ENCODE results near the gene PADI6. TPM values are rescaled to one million over a fixed set of nuclear protein-coding genes. Genes with fewer than 3 reads are reported as not detected.

PADI6 gene
- total and polyA plus RNA-seq, 9 of the 15 experiments (the other 6 are each of a cell fraction or from before 2014, with no cell fraction given): not detected

DNA sequence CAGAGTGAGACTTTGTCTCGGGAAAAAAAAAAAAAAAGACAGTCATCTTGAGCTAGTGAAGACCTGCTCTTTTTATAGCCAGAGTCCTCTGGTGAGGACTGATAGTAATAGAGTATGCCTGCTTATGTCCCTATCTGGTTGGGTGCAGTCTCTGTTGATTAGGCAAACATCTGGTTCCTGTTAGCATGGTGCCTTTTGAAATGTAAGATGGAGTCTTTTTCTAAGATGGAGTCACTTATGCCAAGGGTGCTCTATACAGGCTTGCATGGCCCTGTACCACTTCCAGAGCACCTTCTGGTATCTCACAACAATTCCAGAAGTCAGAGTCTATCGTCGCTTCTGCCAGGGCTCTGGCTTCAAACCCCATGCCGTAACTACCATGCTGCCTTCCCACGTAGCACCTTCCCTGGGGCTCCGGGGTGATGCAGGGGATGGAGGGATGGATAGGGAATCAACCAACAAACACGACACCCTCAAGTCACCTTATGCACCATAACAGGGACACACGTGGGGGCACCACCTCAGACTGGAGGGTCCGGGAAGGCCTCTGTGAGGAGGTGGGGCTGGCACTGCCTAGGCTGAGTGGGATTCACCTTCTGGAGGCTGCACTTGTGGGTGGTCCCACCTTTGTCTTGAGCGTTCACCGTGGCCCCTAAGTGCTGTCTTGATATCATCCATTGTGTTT lies 11.6 kb upstream of the PADI6 start (continued):
- TF ChIP-seq, protein P1, sequence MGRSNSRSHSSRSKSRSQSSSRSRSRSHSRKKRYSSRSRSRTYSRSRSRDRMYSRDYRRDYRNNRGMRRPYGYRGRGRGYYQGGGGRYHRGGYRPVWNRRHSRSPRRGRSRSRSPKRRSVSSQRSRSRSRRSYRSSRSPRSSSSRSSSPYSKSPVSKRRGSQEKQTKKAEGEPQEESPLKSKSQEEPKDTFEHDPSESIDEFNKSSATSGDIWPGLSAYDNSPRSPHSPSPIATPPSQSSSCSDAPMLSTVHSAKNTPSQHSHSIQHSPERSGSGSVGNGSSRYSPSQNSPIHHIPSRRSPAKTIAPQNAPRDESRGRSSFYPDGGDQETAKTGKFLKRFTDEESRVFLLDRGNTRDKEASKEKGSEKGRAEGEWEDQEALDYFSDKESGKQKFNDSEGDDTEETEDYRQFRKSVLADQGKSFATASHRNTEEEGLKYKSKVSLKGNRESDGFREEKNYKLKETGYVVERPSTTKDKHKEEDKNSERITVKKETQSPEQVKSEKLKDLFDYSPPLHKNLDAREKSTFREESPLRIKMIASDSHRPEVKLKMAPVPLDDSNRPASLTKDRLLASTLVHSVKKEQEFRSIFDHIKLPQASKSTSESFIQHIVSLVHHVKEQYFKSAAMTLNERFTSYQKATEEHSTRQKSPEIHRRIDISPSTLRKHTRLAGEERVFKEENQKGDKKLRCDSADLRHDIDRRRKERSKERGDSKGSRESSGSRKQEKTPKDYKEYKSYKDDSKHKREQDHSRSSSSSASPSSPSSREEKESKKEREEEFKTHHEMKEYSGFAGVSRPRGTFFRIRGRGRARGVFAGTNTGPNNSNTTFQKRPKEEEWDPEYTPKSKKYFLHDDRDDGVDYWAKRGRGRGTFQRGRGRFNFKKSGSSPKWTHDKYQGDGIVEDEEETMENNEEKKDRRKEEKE (IDR thresholded peaks at IDR 0.05; ENCODE audit: borderline replicate concordance in 1 of 2, control insufficient read depth in 1 of 2, low read depth in 2 of 2, low read length in 1 of 2): no peak
- TF ChIP-seq TBL1XR1 (IDR thresholded peaks at IDR 0.05; ENCODE audit: low read length in 2 of 2): peak in 1 of 2 experiments; percentile 62; a peak in 2 of 4 replicates
- TF ChIP-seq ESRRB (CRISPR knock-in tag; IDR thresholded peaks at IDR 0.05; ENCODE audit: borderline replicate concordance): peak; percentile 83
- no peak for TF ChIP-seq SIRT6 (IDR thresholded peaks at IDR 0.05; ENCODE audit: low read depth, low read length)
- no peak for TF ChIP-seq NEUROD1 (IDR thresholded peaks at IDR 0.05; ENCODE audit: borderline replicate concordance, low read depth, low read length, partially characterized antibody)
- TF ChIP-seq ARNT (IDR thresholded peaks at IDR 0.05): peak; percentile 51 to 71; a peak in 2 of 4 replicates
- TF ChIP-seq BRD9 (IDR thresholded peaks at IDR 0.05; ENCODE audit: low read depth, partially characterized antibody): no peak
- TF ChIP-seq BACH1 (tag; IDR thresholded peaks at IDR 0.05): peak; percentile 94; the same call in 1 of the 2 replicates
- TF ChIP-seq, protein P2, sequence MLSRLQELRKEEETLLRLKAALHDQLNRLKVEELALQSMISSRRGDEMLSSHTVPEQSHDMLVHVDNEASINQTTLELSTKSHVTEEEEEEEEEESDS (CRISPR knock-in tag; IDR thresholded peaks at IDR 0.05): peak; percentile 84
- TF ChIP-seq ZNF699 (CRISPR knock-in tag; IDR thresholded peaks at IDR 0.05; ENCODE audit: insufficient replicate concordance): peak; percentile 98
- TF ChIP-seq PHF8 (IDR thresholded peaks at IDR 0.05; ENCODE audit: borderline replicate concordance, low read length): no peak
- no peak for TF ChIP-seq FUS (optimal IDR thresholded peaks at IDR 0.05; ENCODE audit: low read depth, low read length)
- peak; percentile 97 for TF ChIP-seq PTRF (tag; IDR thresholded peaks at IDR 0.05)
- 0 out of 2 replicates have a peak, but pooled peaks have one; percentile 21 for TF ChIP-seq ZBTB7A (IDR thresholded peaks at IDR 0.05; ENCODE audit: borderline replicate concordance, control insufficient read depth, low read depth, low read length)
- TF ChIP-seq CHCHD3 (CRISPR knock-in tag; IDR thresholded peaks at IDR 0.05): peak; percentile 82; the same call in 1 of the 2 replicates
- TF ChIP-seq POU5F1 (IDR thresholded peaks at IDR 0.05; ENCODE audit: borderline replicate concordance, low read depth, low read length, partially characterized antibody): no peak
- TF ChIP-seq CREM (IDR thresholded peaks at IDR 0.05; ENCODE audit: low read depth): no peak
- TF ChIP-seq, protein P3, sequence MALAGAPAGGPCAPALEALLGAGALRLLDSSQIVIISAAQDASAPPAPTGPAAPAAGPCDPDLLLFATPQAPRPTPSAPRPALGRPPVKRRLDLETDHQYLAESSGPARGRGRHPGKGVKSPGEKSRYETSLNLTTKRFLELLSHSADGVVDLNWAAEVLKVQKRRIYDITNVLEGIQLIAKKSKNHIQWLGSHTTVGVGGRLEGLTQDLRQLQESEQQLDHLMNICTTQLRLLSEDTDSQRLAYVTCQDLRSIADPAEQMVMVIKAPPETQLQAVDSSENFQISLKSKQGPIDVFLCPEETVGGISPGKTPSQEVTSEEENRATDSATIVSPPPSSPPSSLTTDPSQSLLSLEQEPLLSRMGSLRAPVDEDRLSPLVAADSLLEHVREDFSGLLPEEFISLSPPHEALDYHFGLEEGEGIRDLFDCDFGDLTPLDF (CRISPR knock-in tag; IDR thresholded peaks at IDR 0.05): no peak
- TF ChIP-seq RAD51 (IDR thresholded peaks at IDR 0.05; ENCODE audit: borderline replicate concordance, low read depth): no peak; the same call in 1 of the 2 replicates
- no peak for TF ChIP-seq CREBBP (IDR thresholded peaks at IDR 0.05; ENCODE audit: low read depth, low read length)
- TF ChIP-seq ZNF764 (CRISPR knock-in tag; IDR thresholded peaks at IDR 0.05; ENCODE audit: low read depth): peak; percentile 83
- TF ChIP-seq NR1H2 (CRISPR knock-in tag; IDR thresholded peaks at IDR 0.05): no peak
- peak; percentile 96 for TF ChIP-seq TCF3 (CRISPR knock-in tag; IDR thresholded peaks at IDR 0.05)
- TF ChIP-seq YBX1 (IDR thresholded peaks at IDR 0.05): no peak
- TF ChIP-seq SRSF7 (optimal IDR thresholded peaks at IDR 0.05; ENCODE audit: low read depth, low read length): no peak
